ENCODE results near the gene MSX1. TPM values are rescaled to one million over a fixed set of nuclear protein-coding genes. Genes with fewer than 3 reads are reported as not detected.

MSX1 gene
- polyA plus RNA-seq, 2 donors = 0.36 to 0.37 TPM

DNA sequence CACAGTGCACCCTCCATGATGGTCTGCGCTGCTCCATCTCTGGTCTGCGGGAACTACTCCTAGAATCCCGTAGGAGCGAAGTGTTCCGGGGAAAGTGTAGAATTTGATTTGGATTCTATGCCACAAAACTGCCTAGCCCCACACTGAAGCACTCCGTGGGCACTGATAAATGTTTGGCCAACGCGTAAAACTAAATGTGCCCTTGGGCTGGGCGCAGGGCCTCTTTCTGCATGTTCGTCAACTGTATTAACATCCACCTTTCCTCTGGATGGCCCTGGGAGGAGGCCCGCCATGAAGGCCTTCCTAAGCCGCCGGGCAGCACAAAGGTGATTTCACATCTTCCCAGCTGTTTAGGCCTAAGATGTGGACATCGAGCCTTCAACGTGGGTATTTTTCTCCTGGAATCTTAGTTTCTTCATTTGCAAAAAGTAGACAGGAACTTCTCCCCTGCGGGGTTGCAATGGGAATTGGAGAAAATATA is 2.6 kb downstream of the MSX1 start:
- peaks cover 7 to 9% of the 10 kb centered on the region in 2 donors for H3K4me1 ChIP-seq (ENCODE audit: control insufficient read depth in 2 of 2, insufficient read depth in 2 of 2, low read length in 1 of 2)
- H3K4me3 ChIP-seq (ENCODE audit: low read depth in 1 of 2, low read length in 2 of 2) = no peak overlapping the region
- H3K9me3 ChIP-seq (ENCODE audit: control insufficient read depth in 2 of 2, insufficient read depth in 1 of 2, low read depth in 1 of 2, low read length in 1 of 2) = peaks cover 3 to 11% of the 10 kb centered on the region in 2 donors
- WGBS, 2 donors = 29 to 39% methylated on average over 16 of the region's 16 CpGs
- peaks cover 27 to 74% of the 10 kb centered on the region in 2 donors for H3K27me3 ChIP-seq (ENCODE audit: control insufficient read depth in 1 of 2, insufficient read depth in 2 of 2, low read length in 2 of 2)
- no peak overlapping the region for H3K27ac ChIP-seq (ENCODE audit: low read depth in 2 of 2, low read length in 1 of 2)
- H3K36me3 ChIP-seq (ENCODE audit: control insufficient read depth in 2 of 2, insufficient read depth in 2 of 2, low read length in 1 of 2) = no peaks in the 10 kb centered on the region

GRCh38 chr4:4862665-4863482 is 3.4 kb downstream of the MSX1 start:
- Histone ChIP-seq H3K4me3 (ENCODE audit: low read depth in 1 of 2, low read length in 2 of 2) (no peak overlapping the region), H3K27ac (ENCODE audit: low read depth in 2 of 2, low read length in 1 of 2) (no peak overlapping the region), H3K36me3 (ENCODE audit: control insufficient read depth in 2 of 2, insufficient read depth in 2 of 2, low read length in 1 of 2) (no peaks in the 10 kb centered on the region), H3K4me1 (ENCODE audit: control insufficient read depth in 2 of 2, insufficient read depth in 2 of 2, low read length in 1 of 2) (peaks cover 7 to 9% of the 10 kb centered on the region in 2 donors), H3K9me3 (ENCODE audit: control insufficient read depth in 2 of 2, insufficient read depth in 1 of 2, low read depth in 1 of 2, low read length in 1 of 2) (peaks cover 3 to 12% of the 10 kb centered on the region in 2 donors), H3K27me3 (ENCODE audit: control insufficient read depth in 1 of 2, insufficient read depth in 2 of 2, low read length in 2 of 2) (peaks cover 31 to 71% of the 10 kb centered on the region in 2 donors)
- WGBS, 2 donors = 29 to 31% methylated on average over 44 to 51 of the region's 51 CpGs

GRCh38 chr4:4864443-4864939 is 5.0 kb downstream of the MSX1 start:
- H3K9me3 ChIP-seq (ENCODE audit: control insufficient read depth in 2 of 2, insufficient read depth in 1 of 2, low read depth in 1 of 2, low read length in 1 of 2) = peaks cover 0 to 10% of the 10 kb centered on the region in 2 donors
- peaks cover 7 to 9% of the 10 kb centered on the region in 2 donors for H3K4me1 ChIP-seq (ENCODE audit: control insufficient read depth in 2 of 2, insufficient read depth in 2 of 2, low read length in 1 of 2)
- H3K27ac ChIP-seq (ENCODE audit: low read depth in 2 of 2, low read length in 1 of 2) = no peak overlapping the region
- no peaks in the 10 kb centered on the region for H3K36me3 ChIP-seq (ENCODE audit: control insufficient read depth in 2 of 2, insufficient read depth in 2 of 2, low read length in 1 of 2)
- H3K27me3 ChIP-seq (ENCODE audit: control insufficient read depth in 1 of 2, insufficient read depth in 2 of 2, low read length in 2 of 2) = peaks cover 37 to 72% of the 10 kb centered on the region in 2 donors
- 17% methylated on average over 25 of the region's 25 CpGs for WGBS, 2 donors
- no peak overlapping the region for H3K4me3 ChIP-seq (ENCODE audit: low read depth in 1 of 2, low read length in 2 of 2)

DNA sequence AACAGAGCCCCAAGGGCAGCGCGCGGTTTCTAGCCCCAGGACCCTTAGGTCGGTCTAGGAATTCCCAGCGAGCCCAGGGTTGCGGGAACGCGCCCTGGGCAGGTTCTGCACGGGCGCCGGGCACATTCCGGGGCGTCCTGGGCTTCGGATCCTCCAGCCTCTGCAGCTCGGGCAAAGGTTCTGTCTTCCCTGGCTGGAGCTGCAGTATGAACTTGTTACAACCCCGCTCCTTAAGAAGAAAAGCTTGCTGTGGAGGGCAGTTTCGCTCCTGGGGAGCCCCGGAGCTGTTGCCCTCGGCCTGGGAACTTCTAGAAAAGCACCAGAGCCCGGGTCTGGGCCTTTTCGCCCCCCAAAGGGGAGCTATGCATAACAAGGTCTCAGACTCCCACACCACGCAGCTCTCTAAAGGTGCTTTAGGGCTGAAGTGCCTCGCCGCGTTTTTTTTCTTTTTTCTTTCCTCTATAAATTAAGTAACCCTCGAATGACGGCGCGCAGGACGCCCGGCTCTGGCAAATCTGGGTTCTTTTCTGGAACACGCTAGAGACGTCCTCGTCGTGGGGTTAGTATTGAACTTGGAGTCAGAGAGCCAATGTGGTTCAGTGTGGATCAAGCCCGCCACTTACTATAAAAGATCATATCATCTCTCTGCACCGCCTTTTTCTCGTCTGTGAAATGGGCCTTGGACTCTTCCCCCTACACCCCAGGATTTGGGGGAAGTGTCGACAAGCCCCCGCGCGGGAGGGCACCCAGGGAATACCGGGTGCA is 5.7 kb downstream of the MSX1 start:
- peaks cover 0 to 10% of the 10 kb centered on the region in 2 donors for H3K9me3 ChIP-seq (ENCODE audit: control insufficient read depth in 2 of 2, insufficient read depth in 1 of 2, low read depth in 1 of 2, low read length in 1 of 2)
- H3K27ac ChIP-seq (ENCODE audit: low read depth in 2 of 2, low read length in 1 of 2) = no peak overlapping the region
- peaks cover 4% of the 10 kb centered on the region in 2 donors for H3K4me1 ChIP-seq (ENCODE audit: control insufficient read depth in 2 of 2, insufficient read depth in 2 of 2, low read length in 1 of 2)
- H3K36me3 ChIP-seq (ENCODE audit: control insufficient read depth in 2 of 2, insufficient read depth in 2 of 2, low read length in 1 of 2) = no peaks in the 10 kb centered on the region
- WGBS, 2 donors = 6 to 10% methylated on average over 43 of the region's 43 CpGs
- H3K27me3 ChIP-seq (ENCODE audit: control insufficient read depth in 1 of 2, insufficient read depth in 2 of 2, low read length in 2 of 2) = peaks cover 43 to 76% of the 10 kb centered on the region in 2 donors
- H3K4me3 ChIP-seq (ENCODE audit: low read depth in 1 of 2, low read length in 2 of 2) = no peak overlapping the region

- Histone ChIP-seq H3K27me3 (ENCODE audit: control insufficient read depth in 1 of 2, insufficient read depth in 2 of 2, low read length in 2 of 2) (peaks cover 45 to 76% of the 10 kb centered on the region in 2 donors), H3K4me3 (ENCODE audit: low read depth in 1 of 2, low read length in 2 of 2) (peak overlapping the region in 1 of 2 donors; percentile 16), H3K4me1 (ENCODE audit: control insufficient read depth in 2 of 2, insufficient read depth in 2 of 2, low read length in 1 of 2) (peaks cover 2 to 5% of the 10 kb centered on the region in 2 donors)
Observed at GRCh38 chr4:4865705-4866123, 6.2 kb downstream of the MSX1 start.

DNA sequence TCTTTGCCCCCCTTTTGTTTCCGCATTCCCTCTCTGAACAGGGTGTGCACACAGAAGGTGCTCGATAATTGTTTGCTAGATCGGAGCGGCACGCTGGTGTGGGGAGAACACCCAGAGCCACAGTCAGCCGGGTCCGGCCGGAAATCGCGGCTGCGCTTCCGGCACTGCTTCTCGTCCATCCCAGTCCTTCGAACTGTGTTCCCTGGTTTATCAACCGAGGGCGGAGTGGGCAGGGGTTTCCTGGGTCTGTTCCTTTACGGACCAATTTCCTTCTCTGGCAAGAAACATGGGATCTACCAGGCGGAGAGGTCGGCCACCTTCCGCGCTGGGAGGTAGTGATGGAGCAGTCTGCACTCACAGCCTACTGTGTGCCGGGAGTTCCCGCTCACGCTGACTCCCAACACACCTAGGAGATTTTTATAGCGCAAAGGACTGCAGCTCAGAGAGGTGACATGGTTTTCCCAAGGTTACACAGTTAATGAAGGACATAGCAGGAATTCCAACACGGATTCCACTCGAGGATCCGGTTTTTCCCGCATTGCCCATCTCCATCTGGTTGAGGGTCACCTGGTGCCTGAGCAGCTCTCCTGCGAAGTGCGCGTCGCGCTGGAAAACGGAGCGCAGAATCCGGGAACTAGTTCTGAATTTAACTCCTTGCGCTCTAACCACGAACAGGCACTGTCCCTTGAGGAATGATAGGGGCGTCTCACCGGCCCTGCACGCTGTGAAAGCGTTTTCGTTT is 6.8 kb downstream of the MSX1 start:
- WGBS, 2 donors = 3 to 5% methylated on average over 44 of the region's 44 CpGs
- H3K4me3 ChIP-seq (ENCODE audit: low read depth in 1 of 2, low read length in 2 of 2) = peak overlapping the region in 1 of 2 donors; percentile 16
- peaks cover 2 to 5% of the 10 kb centered on the region in 2 donors for H3K4me1 ChIP-seq (ENCODE audit: control insufficient read depth in 2 of 2, insufficient read depth in 2 of 2, low read length in 1 of 2)
- H3K9me3 ChIP-seq (ENCODE audit: control insufficient read depth in 2 of 2, insufficient read depth in 1 of 2, low read depth in 1 of 2, low read length in 1 of 2) = peaks cover 0 to 10% of the 10 kb centered on the region in 2 donors
- H3K36me3 ChIP-seq (ENCODE audit: control insufficient read depth in 2 of 2, insufficient read depth in 2 of 2, low read length in 1 of 2) = no peaks in the 10 kb centered on the region
- peaks cover 45 to 75% of the 10 kb centered on the region in 2 donors for H3K27me3 ChIP-seq (ENCODE audit: control insufficient read depth in 1 of 2, insufficient read depth in 2 of 2, low read length in 2 of 2)
- H3K27ac ChIP-seq (ENCODE audit: low read depth in 2 of 2, low read length in 1 of 2) = no peak overlapping the region

More at GRCh38 chr4:4865705-4866123, 6.2 kb downstream of the MSX1 start:
- WGBS, 2 donors = 5 to 6% methylated on average over 35 to 36 of the region's 36 CpGs
- Histone ChIP-seq H3K27ac (ENCODE audit: low read depth in 2 of 2, low read length in 1 of 2) (no peak overlapping the region), H3K36me3 (ENCODE audit: control insufficient read depth in 2 of 2, insufficient read depth in 2 of 2, low read length in 1 of 2) (no peaks in the 10 kb centered on the region), H3K9me3 (ENCODE audit: control insufficient read depth in 2 of 2, insufficient read depth in 1 of 2, low read depth in 1 of 2, low read length in 1 of 2) (peaks cover 0 to 10% of the 10 kb centered on the region in 2 donors)

DNA sequence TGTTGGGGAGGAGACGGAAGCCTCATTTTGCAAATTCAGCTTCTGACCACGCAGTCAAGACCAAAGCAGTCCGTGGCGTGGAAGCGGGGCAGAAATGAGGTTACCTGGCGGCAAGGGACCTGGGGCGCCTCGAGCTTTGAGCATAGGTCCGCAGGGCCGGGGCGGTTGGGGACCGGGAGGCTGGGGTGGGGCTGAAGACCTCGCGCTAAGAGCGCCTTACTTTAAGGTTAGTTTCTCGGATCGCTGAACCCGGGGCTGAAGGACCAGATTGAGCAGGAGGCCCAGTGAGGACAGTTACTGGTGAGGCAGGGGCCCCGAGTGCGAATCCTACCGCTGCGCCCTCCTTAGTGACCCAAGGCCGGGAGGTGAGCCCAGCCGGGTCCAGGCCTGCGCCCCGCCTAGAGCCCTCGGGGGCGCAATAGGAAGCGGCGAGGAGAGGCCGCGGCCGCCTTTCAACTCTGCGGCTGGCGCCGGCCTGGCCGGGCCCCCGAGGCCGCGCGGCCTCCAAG is 7.5 kb downstream of the MSX1 start:
- Histone ChIP-seq H3K27ac (ENCODE audit: low read depth in 2 of 2, low read length in 1 of 2) (no peak overlapping the region), H3K36me3 (ENCODE audit: control insufficient read depth in 2 of 2, insufficient read depth in 2 of 2, low read length in 1 of 2) (no peaks in the 10 kb centered on the region), H3K4me1 (ENCODE audit: control insufficient read depth in 2 of 2, insufficient read depth in 2 of 2, low read length in 1 of 2) (peaks cover 2 to 8% of the 10 kb centered on the region in 2 donors), H3K27me3 (ENCODE audit: control insufficient read depth in 1 of 2, insufficient read depth in 2 of 2, low read length in 2 of 2) (peaks cover 43 to 77% of the 10 kb centered on the region in 2 donors), H3K4me3 (ENCODE audit: low read depth in 1 of 2, low read length in 2 of 2) (no peak overlapping the region), H3K9me3 (ENCODE audit: control insufficient read depth in 2 of 2, insufficient read depth in 1 of 2, low read depth in 1 of 2, low read length in 1 of 2) (peaks cover 0 to 10% of the 10 kb centered on the region in 2 donors)
- WGBS, 2 donors = 4 to 5% methylated on average over 36 to 41 of the region's 41 CpGs

DNA sequence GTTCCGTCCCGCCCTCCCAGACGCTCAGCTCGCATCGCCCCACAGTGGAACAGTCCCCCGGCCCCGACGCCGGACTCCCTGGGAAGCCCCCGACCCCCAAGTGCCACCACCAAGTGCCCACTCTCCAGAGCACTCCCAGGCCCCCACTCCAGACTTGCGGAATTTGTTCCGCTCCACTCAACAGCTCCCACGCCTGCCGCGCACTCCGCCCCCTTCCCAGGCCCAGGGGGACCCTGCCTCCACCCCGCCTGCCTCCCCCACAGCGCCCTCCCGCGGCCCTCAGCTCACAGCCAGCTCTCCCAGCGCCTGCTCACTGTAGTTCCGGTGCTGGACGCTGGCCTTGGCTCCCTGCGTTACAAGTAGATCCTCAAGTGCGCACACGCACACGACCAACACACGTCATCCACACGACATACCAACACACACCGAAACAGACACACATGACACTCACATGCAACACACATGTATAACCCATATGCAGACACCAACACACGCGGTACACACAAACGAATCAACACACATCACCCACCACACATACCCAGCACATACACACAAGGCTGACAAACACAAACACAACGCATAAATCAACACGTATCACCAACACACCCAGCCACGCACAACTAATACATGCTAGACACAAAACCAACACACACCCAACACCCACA is 8.0 kb downstream of the MSX1 start:
- Histone ChIP-seq H3K36me3 (ENCODE audit: control insufficient read depth in 2 of 2, insufficient read depth in 2 of 2, low read length in 1 of 2) (no peaks in the 10 kb centered on the region), H3K9me3 (ENCODE audit: control insufficient read depth in 2 of 2, insufficient read depth in 1 of 2, low read depth in 1 of 2, low read length in 1 of 2) (peaks cover 0 to 8% of the 10 kb centered on the region in 2 donors), H3K4me3 (ENCODE audit: low read depth in 1 of 2, low read length in 2 of 2) (no peak overlapping the region), H3K27ac (ENCODE audit: low read depth in 2 of 2, low read length in 1 of 2) (no peak overlapping the region), H3K4me1 (ENCODE audit: control insufficient read depth in 2 of 2, insufficient read depth in 2 of 2, low read length in 1 of 2) (peaks cover 2 to 8% of the 10 kb centered on the region in 2 donors), H3K27me3 (ENCODE audit: control insufficient read depth in 1 of 2, insufficient read depth in 2 of 2, low read length in 2 of 2) (peaks cover 41 to 72% of the 10 kb centered on the region in 2 donors)
- WGBS, 2 donors = 6 to 8% methylated on average over 34 to 36 of the region's 36 CpGs
